ENCODE data around the gene BTBD9.
"Not testable (repeated sequence)": the region's sequence is repeated elsewhere in the genome, so short reads cannot be mapped to it uniquely, and the experiment has no call there.

The BTBD9 gene

GRCh38 chr6:38425788-38426488 is 213.8 kb downstream of the BTBD9 start:
- DNase-seq; intact Hi-C loops (cut with DNase I): not testable (repeated sequence)

- intact Hi-C loops (cut with DNase I), result no loop called here
- no peak for DNase-seq
These were observed 216.0 kb downstream of the BTBD9 start for GRCh38 chr6:38423746-38424145.

GRCh38 chr6:38420207-38420606 is 219.5 kb downstream of the BTBD9 start:
- intact Hi-C loops (cut with DNase I), result no loop called here
- DNase-seq, result no peak

DNA sequence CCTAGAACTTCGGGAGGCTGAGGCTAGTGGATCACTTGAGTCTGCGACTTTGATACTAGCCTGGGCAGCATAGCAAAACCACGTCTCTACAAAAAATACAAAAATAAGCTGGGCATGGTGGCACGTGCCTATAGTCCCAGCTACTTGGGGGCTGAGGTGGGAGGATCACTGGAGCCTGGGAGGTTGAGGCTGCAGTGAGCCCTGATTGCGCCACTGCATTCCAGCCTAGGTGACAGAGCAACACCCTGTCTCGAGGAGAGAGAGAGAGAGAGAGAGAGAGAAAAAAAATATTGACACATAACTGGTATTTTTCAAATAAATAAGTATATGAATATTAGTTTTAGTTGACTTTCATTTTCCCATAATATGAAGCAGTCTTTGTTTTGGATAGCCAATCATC is 222.2 kb downstream of the BTBD9 start:
- intact Hi-C loops (cut with DNase I), result no loop called here
- DNase-seq, result no peak

GRCh38 chr6:38415231-38416005 is 224.3 kb downstream of the BTBD9 start:
- DNase-seq, result no peak
- intact Hi-C loops (cut with DNase I), result no loop called here

DNA sequence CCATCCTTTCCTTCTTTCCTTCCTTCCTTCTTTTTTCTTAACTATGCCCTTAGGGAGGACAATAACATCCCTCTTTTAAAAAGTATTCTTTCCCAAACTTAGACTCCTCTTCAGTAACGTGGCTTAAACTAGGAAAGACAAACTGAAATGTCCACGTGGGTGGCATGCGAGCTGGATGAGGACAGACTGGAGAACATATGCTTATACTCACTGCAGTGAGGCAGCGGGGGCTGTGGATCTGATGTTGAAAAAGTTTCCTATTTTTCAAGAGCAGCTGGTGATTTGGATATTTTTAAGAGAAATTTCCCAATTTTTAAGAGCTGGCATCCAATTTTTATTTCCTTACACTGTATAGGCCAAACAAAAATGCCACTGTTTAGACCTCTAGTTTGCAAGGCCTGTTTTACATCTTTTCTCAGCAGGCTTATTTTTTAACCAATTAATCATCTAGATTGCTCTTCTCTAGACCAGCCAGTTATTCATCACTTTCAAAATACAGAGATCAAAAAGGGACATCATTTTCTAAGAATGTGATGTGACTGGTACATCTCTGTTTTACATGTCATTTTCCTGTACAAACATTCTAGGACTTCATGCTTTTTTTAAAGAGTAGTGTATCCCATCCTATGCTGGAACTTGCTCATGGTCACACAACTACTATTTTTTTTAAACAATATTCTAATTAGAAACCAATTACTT is 226.5 kb downstream of the BTBD9 start:
- intact Hi-C loops (cut with DNase I), result no loop called here
- DNase-seq, result no peak

- intact Hi-C loops (cut with DNase I), result no loop called here
- DNase-seq, result no peak
These were observed 232.5 kb downstream of the BTBD9 start for GRCh38 chr6:38407192-38407591.

DNA sequence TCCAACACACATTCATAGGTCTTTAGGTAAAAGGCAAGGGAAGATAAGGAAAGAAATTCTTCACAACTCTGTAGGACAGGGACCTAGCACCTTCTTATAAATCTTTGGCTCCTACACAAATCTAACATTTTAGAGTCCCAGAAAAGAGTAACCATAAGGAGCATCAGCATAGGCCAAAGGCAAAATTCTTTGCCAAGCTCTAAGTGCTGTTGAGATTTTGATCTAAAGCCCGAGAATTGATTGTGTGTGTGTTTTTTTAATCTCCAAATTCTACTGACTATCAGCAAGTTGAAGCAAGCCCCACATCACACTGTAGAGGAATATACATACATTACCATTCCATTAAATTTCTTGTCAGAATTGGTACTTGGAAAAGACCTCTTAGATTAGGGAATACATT is 233.6 kb downstream of the BTBD9 start:
- DNase-seq, result no peak
- intact Hi-C loops (cut with DNase I), result no loop called here

DNA sequence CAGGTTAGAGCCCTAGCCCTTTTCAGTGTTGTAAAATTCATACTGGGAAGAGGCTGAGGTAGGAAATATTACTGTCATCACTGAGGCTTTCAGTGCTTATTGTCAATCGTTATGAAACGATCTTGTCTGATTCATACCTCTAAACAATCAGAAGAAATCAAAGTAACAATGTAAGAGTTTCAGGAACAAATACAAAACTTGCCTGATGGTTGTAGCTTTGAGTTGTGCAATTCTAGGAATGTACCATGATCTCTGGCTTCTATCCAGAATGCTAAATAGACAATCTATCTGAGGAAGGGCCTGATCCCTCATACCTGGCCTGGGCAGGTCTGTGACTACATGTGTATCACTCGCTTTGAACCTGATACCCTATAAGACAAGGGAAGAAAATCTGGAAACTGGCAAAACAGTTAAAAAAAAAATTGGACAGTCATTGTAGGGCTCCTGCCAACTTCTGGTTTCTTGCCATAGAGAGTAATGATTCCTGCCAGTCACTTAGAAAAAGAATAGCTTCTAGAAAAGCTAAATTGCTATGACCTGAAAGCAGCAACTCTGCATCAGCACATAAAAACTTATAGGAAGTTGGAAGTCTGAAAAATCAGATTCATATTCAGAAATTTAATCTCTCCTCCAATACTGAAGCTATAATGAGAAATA is 234.7 kb downstream of the BTBD9 start:
- DNase-seq, result no peak
- intact Hi-C loops (cut with DNase I), result no loop called here

GRCh38 chr6:38404355-38404754 is 235.4 kb downstream of the BTBD9 start:
- intact Hi-C loops (cut with DNase I), result no loop called here
- DNase-seq, result no peak

GRCh38 chr6:38403548-38403947 is 236.2 kb downstream of the BTBD9 start:
- no peak for DNase-seq
- intact Hi-C loops (cut with DNase I), result no loop called here

DNA sequence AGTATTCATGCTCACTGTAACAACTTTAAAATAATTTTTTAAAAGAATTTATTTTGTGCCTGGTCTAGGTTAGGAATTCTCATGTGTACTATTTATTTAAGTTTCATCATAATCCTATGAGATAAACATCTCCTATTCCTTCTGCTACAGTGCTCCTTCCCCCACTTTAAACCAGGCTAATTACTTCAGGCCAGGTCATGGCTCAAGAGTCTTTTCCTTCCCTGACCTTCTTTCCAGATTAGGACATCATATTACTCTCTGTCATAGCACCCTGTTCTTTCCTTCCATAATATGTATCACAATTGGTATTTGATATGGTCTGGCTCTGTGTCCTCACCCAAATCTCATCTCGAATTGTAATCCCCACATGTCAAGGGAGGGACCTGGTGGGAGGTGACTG is 239.0 kb downstream of the BTBD9 start:
- intact Hi-C loops (cut with DNase I), result no loop called here

DNA sequence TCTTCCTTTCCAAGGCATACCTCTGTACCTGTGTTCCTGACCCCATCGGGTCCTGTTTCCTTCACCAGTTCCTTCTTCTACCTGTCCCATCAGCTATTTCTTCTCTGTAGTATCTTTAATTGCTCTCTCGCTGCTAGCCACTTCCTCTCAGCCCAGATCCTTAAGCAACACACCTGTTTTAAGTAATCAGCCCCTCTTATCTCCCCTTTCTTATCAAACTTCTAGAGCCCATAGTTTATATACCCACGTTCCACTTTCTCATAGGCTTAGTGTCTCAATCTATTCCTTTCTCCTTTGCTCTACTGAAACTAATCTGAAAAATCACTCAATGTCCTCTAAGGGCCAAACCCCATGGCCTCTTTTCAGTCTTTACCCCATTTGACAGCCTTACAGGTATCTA is 239.6 kb downstream of the BTBD9 start:
- intact Hi-C loops (cut with DNase I), result no loop called here
- no peak for DNase-seq

More for the DNA sequence above, 239.0 kb downstream of the BTBD9 start:
- no peak for DNase-seq

- no peak for DNase-seq
- intact Hi-C loops (cut with DNase I), result no loop called here
These were observed 243.5 kb downstream of the BTBD9 start for GRCh38 chr6:38396209-38396608.

- intact Hi-C loops (cut with DNase I), result no loop called here
- no peak for DNase-seq
These were observed 245.7 kb downstream of the BTBD9 start for GRCh38 chr6:38393986-38394385.

- intact Hi-C loops (cut with DNase I), result no loop called here
- peak in 1 of 42 donors; percentile 17 for DNase-seq
These were observed 247.8 kb downstream of the BTBD9 start for GRCh38 chr6:38391626-38392579.

DNA sequence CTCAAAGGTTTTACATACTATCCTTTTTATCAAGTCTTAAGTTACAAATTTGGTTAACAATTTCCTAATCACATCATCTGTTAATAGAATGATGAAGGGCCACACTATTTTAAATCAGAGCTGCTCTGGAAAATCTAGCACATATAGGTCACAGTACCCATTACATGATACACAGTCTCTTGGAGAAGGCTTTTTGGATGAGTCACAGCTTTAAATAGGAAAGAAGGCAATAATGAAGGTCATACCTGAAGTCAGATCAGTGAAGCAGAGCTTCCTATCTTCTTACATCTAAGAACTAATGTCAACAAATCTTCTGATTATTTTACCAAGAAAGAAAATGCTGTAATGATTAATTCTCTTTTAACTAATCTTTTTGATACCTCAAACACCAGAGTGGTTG is 248.5 kb downstream of the BTBD9 start:
- DNase-seq, result no peak
- intact Hi-C loops (cut with DNase I), result no loop called here

DNA sequence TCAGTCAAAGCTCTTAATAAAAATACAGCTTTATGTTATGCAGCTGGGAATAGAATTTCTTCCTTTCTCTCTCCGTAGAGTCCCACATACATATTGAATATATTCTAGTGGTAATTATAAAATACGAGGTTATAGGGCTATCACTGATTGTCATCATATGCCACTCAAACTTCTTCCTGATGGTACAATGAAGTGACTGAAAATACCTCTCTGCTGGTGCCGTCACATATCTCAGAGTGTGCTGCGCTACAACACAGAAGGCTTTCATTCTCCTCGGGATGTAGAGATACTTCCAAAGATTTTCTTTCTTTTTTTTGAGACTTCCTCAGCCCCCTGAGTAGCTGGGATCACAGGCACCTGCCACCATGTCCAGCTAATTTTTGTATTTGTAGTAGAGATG is 249.9 kb downstream of the BTBD9 start:
- intact Hi-C loops (cut with DNase I), result no loop called here
- no peak for DNase-seq

DNA sequence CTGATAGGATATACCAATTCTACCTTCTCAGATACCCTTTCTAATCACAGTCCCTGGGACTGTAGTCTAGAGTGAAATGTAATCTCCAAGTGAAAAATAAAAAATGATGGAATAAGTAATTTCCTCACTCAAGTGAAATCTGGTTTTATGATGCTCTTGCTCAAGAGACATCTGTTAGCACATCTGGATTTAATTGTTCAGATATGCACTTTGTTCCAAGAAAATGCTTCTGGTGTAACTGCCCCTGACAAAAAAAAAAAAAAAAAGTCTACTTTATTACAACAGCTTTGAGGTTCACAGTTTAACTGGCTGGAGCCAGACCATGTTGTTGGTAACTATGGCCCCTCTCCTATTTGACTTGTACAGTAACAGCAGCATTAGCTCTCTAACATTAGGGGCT is 251.8 kb downstream of the BTBD9 start:
- intact Hi-C loops (cut with DNase I), result no loop called here
- DNase-seq, result no peak
